HG03095 (cell line): ENCODE data around the gene GPATCH2.

Experiments used
- ATAC-seq: cut with Tn5 transposase; IDR thresholded peaks from one replicate; pipeline ENCODE4 v1.9.1; 2021; ENCODE audit warnings: moderate library complexity; ENCODE audit not compliant: unreplicated experiment

GPATCH2 gene

DNA sequence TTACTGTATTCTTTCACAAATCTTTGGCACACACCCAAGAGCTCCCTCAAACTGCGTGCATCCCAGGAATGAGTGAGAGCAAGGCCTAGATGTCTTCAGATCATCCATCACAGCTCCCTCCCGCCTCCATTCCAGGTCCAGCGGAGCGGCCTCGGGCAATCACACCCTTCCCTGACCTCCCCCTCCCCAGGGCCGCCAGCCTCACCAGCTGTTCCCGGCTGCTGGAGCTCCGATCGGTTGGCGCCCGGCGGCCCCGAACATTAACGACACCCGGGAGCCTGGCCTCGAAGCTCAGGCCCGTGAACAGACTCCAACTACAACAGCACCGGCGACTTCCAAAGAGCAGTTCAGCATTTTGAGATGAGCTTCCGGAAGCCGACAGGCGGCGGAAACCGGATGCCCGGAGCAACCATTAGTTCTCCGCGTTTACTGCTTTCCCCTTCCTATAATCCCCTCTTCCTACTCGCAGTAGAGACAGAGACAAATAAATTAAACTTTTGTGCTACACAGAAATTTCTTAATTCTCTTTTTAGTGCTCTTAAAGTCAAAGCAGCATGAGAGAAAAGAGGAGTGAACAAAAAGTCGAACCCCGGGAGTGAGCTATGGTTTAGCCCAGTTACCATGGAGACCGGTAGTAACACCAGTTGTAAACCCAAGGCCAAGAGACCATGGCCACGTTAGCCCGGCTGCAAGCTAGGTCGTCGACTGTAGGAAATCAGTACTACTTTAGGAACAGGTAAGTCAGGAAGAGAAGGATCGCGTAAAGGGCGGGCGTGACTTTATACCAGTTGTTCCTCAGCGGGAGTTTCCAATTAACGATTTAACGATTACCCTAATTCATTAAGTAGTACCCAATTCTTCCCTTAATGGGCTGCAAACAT is at the start of gene GPATCH2, which contains the start of gene SPATA17:
Gene GPATCH2, minus strand, starts transcription at position 380 of the 881 bp plus-strand sequence. Its CDS starts 119 bp downstream, at position 261.
Gene SPATA17, plus strand, starts transcription at position 634 of the 881 bp plus-strand sequence. Its CDS starts 35 bp downstream, at position 669.
- ATAC-seq: peak; percentile 98

DNA sequence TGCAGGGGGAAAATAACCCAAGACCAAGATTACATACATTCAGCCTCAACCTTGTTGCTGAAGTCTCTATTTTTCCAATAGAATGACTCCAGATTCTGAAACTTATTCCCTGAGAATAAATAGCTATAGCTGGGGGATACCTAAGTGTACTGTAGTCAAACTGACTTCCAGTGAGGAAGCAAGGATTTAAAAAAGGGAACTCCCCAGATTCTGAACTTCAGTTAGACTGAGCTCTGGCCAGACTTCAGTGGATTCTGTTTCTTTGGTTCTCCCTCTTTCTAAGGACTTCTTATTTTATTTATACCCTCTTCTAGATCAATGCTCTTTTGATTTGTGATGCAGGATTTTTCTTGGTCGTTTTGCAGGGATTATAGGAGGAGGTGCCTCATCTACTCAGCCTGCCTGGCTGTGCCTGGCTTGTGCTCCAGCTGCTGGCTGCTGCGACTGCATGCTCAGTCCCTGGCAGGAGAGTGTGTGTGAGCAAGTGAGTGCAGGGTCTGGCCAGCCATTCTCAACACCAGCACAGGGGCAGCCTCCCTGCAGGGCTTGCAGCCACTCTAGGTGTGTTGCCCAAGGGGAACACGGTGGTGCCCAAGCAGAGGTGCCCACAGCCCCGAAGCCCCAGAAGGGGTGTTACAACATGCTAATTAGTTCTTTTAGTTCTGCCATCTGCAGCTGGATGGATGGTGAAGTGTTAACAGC is 43.3 kb upstream of the GPATCH2 start:
- ATAC-seq: no peak

DNA sequence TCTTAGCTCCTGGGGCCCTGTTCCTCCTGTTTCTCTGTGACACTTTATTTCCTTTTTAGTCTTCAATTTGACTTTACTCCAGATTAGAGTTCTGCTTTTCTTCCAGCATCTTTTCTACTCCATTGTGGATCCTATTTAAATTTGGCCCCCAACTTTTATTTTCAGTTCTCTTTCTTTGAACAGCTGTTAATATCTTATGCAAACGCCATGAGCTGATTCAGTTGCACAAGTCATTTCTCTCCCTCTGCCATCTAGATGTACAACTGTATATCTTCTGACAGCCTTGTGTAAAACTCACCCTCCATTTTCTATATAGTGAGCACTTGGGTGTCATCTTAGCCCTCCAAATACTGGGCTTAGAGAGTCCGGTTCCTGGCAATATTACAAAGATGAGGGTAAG is 42.5 kb upstream of the GPATCH2 start:
- ATAC-seq: no peak

DNA sequence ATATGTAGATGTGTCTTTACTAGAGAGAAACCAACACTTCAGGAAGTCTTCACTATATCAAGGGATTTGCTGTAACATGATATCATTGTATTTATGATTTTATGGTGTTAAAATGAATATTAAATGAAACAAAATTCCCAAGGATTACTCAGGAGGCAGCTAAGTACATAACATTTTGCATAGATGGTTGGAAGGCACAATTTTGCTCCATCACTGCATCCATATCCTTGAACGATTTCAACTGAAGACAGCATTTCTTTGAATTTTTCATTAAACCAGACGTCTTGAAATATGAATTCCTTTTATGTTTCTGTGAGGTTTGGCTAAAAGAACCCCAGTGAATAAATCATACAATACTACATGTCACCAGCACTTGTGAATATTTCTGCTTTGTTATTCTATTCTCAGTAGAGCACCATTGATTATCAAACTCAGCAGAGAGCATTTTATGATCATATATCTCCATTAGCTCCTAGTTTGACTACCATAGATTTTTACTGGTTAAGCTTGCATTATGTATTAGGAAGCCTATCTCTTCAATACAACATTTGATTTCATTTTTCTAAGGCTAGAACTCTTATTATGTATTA is 37.6 kb upstream of the GPATCH2 start:
- no peak for ATAC-seq

DNA sequence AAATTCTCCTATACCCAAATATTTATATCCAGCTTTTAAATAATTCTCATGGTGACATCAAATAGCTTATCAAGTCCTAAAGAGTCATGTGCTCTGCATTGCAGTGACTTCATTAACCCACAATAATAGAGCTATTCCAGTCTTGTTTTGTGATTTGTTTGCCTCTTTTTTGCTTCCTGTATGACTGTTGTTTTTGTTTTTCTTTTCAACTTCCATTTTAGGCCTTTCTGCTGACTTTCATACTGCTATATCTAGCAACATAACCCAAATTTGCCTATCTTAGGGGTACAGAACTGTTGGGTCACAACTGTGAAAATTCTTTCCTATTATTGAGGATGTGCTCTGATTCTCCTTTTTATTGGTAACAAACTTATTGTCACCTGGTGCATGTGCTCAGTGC is 30.5 kb upstream of the GPATCH2 start:
- ATAC-seq: no peak

DNA sequence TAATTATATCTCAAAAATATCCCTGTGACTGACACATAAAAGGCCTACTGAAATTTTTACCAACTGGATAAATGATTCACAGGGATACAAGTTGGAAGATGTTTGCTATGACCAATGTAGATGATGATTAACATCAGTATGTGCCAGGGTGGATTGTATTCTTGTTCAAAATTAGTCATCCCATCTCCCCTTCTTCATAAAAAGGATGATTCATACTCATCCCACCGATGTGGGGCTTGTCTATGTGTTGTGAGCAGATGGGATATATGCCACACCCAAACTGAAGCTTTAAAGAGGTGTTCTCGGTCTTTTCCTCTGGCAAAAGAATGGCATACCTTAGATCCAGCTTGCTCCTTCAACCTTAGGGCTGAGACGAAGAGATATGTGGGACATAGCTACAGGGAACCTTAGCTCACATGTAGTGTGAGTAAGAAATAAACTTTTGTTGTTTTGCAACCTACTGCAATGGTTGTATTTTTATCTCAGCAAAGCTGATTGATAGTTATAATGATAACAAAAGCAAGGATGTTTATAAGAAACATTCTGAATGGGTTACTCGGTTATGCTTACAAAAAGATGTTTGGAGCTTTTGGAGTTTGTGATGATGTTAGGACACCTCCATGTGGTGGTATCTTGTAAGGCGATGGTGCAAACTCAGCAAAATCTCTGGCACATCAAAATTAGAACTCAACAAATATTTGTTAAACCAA is 29.6 kb upstream of the GPATCH2 start:
- ATAC-seq: no peak

DNA sequence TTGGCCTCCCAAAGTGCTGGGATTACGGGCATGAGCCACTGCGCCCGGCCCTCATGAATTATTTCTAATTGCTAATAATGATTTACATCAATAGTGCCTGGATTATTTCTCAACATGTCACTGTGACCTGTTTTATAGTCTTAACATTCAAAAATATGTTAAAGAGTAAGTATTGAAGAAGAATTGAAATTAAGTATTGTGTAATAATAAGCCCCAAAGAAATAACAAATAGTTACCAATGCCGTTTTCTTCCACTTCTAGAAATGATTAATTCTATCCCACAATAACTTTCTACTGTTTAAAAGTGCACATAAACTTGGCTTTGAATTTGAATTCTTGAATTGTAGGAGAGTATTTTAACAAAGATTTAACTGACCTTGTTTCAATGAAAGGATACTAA is 19.8 kb upstream of the GPATCH2 start:
- no peak for ATAC-seq

DNA sequence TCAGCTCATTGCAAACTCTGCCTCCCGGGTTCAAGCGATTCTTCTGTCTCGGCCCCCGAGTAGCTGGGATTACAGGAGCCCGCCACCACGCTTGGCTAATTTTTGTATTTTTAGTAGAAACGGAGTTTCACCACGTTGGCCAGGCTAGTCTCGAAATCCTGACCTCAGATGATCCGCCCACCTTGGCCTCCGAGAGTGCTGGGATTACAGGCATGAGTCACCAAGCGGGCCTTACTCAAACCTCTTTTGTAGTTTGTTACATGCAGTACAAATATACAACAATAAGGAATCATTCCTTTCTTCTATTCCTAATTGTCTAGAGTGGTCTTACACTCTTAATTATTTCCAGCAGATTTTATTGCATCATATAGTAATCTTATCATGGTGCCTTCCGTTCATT is 16.9 kb upstream of the GPATCH2 start:
- ATAC-seq: no peak

DNA sequence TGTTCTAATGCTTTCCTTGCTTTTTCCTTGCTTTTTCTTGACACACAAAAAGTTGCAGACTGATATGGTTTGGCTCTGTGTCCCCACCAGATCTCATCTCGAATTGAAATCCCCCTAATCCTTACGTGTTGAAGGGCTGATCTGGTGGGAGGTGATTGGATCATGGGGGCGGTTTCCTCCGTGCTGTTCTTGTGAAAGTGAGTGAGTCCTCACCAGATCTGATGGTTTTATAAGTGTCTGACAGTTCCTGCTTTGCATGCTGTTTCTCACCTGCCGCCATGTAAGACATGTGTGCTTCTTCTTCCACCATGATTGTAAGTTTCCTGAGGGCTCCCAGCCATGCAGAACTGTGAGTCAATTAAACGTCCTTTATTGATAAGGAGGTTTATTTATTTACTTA is 11.6 kb upstream of the GPATCH2 start:
- ATAC-seq: no peak

DNA sequence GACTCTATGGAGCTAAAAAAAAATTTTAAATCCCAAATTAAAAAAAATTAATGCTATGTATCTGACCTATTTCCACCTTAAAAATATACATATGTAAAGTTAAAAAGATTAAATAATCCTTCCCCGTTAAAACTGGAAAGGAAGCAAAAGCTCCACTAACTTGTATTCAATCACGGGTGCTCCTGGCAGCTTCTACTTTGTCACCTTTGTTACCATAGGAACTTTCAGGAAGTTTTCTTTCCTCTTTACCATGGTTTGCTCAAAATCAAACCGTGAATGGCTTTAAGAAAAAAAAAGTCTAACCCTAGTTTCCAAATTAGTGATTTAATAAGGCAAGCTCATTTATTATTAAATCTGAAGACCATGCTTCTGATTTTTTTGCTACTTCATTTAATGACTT is 3.5 kb downstream of the GPATCH2 start:
- ATAC-seq: no peak

DNA sequence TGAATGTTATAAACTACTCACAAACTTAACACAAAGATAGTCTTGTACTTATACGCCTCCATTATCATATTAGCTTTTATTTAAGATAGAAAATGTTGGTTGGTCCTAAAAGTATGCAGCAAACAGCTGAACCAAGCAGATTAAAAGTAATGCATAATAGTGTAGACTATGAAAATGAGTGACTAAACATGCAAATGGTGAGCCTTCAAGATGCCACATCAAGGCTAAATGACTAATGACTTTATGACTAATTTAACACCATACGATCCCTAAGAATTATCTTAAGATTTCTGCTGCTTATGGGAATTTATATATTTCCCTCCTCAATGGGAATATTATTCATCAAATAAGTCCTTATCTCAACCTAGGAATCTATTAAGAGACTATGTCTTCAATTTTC is 4.6 kb downstream of the GPATCH2 start:
- ATAC-seq: no peak

DNA sequence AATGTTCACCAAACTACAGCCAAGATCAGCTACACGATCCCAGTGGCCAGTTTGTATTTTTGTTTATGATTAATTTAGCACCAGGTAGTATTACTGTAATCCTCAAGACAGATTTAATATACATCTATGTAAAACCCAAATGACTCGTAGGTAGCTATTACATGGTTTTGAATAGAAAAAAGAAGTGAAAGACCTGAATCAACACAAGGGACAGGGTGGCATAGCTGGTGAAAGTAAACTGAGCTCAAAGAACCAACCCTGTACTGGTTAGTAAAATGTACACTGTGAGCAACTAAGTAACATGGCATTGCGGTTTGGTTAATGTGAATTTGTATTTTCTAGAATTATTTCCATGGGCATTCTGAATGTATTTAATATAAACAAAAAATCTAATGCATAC is 8.8 kb downstream of the GPATCH2 start:
- no peak for ATAC-seq

DNA sequence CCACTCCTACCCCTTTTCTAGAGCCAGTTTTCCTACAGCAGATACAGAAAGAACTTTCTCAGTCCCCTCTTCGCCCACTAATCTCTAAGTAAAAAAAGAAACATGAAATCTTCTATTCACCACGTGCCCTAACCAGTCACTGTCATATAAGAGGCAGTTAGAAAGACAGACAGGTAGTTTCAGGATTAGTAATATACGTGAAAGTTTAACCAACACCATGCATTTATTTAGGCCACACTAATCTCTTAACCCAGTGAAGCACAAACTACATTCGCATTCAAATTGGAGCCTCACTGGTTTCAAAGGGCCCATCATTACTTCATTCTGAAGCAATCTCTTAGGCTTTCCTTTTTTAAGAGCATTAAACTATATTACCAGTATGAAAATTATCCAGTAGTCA is 10.1 kb downstream of the GPATCH2 start:
- peak; percentile 100 for ATAC-seq

DNA sequence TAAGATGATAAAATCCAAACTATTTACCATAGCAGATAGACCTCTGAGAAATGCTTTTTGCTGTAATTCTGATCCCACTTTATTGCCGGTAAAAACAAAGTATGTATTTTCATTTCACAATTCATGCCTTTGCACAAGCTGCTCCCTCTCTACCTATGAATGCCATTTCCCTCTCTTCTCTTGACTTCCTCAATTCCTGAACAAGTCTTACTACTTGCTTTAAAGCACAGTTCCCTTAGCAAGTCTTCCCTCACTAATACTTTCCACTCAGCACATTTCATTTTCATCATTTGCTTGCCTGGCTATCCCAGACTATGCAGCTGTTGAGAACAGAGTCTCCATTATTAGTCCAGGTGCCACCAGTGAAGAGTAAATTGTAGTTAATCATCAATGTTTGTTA is 13.8 kb downstream of the GPATCH2 start:
- no peak for ATAC-seq

DNA sequence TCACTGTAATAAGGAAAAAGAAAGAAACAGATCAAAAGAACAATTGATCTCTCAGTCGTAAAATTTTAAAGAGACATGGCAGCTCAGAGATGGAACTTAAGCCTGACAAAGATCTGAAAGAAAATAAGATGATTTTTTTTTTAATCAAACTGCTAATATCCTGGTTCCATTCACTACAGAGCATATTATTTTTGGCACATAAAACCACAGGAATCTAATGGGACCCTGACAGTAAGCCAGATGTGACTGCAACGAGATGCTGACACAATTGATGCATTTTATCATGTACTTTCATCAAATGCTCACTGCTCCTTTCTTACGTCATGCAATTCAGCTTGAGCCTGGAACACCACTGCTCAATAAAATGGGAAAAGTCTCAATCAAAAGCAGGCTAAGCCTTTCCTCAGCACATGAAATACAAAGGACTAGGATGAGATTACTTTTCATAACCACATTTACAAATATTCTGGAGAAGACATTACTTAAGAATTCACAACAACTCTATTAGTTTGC is 16.6 kb downstream of the GPATCH2 start:
- ATAC-seq: no peak

DNA sequence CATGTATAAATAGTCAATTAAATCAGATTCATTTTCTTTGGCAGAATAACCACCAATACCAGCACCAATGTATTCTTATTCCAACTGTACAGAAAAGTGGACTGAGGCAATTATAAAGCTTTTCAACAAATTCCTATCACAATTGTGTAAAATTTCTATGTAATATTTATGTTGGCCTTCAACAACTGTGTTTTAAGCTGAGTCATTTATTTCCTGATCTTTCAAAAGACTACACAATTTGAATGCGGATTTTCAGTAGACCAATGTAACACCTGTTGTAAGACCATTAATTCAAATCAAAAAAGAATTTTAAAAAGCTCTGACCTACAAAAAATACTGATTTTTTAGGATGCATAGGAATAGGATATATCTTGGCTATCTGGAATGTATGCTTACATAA is 25.5 kb downstream of the GPATCH2 start:
- ATAC-seq: no peak

DNA sequence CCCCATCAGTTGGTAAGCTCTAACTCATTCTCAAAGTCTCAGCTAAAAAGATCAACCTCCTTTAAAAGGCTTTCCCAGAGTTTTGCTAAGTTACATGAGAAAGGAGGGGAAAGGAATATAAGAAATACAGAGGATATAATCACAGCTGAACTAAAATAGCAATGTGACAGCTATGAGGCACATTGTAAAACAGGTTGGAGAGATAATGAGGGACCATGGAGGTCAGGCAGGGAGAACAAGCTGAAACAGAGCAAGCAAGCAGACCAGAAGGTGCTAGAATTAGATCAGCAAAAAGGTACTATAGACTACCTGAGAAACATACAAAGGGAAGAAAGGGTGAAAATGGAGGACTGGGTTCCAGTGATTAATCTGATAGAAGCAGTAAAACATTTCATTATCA is 28.5 kb downstream of the GPATCH2 start:
- no peak for ATAC-seq

DNA sequence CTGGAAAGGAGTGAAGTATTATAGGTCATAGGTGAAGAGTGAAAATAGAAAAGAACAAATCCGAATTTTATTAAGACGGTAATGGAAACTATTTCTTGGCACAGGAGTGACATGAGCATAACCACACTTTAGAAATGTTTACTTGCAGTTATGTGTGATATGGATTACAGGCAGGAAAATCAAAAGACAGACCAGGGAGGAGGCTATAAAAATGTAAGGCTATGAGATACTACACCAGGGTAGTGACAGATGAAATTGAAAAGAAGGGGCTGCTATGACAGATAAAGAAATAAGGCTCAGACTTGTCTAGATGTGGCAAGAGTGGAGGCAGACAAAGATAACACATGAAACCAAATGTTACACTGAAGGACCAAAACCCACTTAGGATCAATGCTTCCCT is 31.7 kb downstream of the GPATCH2 start:
- ATAC-seq: no peak

DNA sequence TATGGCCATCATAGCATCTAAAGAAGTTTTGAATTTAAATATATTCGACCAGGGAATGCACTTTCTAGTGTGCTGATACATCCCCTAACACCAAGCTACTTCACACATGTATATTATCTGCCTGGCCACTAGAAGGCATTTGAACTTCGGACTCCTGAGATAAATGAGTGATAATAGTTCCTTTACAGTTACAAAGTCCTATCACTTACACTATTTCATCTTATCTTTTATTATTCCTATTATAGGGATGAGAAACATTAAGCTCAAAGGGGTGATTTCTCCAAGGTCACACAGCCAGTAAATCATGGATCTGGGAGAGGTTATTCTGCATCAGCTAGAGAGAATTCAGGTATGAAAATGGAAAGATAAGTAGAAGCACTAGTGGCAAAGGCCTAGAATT is 40.3 kb downstream of the GPATCH2 start:
- no peak for ATAC-seq

DNA sequence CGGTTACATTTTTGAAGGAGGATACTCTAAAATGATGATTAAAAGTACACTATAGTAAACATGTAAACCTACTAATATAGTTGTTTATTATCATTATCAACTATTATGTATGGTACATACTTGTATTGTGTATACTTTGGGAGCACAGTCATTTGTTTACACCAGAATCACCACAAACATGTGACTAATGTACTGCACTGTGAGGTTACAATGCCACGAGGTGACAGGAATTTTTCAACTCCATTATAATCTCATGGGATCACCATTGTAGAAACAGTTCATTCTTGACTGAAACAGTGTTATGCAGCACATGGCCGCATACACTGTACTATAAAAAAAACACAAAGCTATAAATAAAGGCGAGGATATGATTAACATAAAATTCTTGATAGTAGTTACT is 44.3 kb downstream of the GPATCH2 start:
- no peak for ATAC-seq

DNA sequence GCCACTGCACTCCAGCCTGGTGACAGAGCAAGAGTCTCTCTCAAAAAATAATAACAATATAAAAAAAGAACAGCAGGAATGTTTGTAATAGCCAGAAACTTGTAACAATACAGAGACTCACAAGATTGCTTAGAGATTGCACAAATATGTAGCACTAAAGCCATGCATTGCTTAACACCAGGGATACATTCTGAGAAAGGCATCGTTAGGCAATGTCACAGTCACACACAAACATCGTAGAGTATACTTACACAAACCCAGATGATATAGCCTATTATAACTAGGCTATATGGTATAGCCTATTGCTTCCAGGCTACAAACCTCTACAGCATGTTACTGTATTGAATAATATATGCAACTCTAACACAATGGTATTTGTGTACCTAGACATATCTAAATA is 45.3 kb downstream of the GPATCH2 start:
- ATAC-seq: no peak
